Right renal cortex interstitium (tissue), 3 donors: ENCODE data around the gene MMAA. TPM values are rescaled to one million over a fixed set of nuclear protein-coding genes. Genes with fewer than 3 reads are reported as not detected.
"Not testable (repeated sequence)": the region's sequence is repeated elsewhere in the genome, so short reads cannot be mapped to it uniquely, and the experiment has no call there.

Source experiments
- DNase-seq, 3 donors: peaks; one replicate each; pipeline ENCODE4 v3.0.0-alpha.2; 2013; ENCODE audit warnings: low read depth in 3 of 3, low spot score in 2 of 3
- polyA plus RNA-seq, 3 donors: library from polyadenylated mRNA; unstranded; fragments of 120-200 nt; gene quantifications; one replicate each; pipeline ENCODE4 v1.2.1, GENCODE V29; 2013; ENCODE audit not compliant: insufficient read length in 3 of 3

MMAA gene
- polyA plus RNA-seq = 10 to 100 TPM; 13.3 to 14.0 (median 13.7) TPM

- DNase-seq = peak; percentile 79 to 85 (median 80)
Observed at GRCh38 chr4:145618932-145619638, at the start of gene MMAA. Gene MMAA (plus strand): TSS chr4:145619385. CDS start chr4:145639140, 19,755 bp downstream.

- not testable (repeated sequence) for DNase-seq
Observed at GRCh38 chr4:145574546-145574945, 44.6 kb upstream of the MMAA start.

- DNase-seq = no peak
Observed at GRCh38 chr4:145580906-145581305, 38.3 kb upstream of the MMAA start.

DNA sequence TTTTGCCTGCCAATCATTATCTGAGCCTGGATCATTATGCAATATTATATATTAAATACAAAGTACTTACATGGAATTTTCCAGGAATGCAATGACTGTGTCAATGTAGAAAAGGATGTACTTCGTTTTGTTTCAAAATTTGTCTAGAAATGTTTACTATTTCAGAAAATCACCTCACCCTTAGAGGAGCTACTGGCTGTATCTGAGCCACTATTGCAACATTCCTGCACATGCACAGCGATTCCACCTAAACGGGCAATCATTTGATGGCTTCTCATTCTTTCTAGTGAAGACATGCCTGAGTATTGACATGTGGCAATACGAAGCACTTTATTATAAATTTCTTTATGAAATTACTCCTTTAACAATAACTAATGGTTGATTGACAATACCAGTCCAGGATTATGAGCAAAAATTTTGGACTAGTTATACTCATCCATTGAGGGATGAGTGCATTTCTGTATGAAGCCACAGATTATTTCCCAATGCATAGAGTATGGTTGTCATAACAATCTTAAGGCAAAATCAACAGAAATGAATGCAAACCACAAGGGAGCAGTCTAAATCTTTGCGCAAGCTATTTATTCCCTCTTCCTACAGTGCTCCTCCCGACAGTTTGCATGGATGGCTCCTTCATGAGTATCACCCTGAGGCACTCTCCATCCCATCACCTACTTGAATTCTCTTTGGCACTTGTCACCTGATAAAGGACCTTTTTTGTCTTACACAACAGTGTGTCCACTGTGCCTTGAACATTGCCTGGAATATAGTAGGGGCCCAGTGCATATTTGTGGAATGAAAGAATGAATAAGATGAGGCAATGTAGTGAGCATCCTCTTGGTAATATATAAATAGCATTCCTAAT, 35.8 kb upstream of the MMAA start:
- no peak for DNase-seq

GRCh38 chr4:145587088-145587754, 32.0 kb upstream of the MMAA start:
- no peak for DNase-seq

DNA sequence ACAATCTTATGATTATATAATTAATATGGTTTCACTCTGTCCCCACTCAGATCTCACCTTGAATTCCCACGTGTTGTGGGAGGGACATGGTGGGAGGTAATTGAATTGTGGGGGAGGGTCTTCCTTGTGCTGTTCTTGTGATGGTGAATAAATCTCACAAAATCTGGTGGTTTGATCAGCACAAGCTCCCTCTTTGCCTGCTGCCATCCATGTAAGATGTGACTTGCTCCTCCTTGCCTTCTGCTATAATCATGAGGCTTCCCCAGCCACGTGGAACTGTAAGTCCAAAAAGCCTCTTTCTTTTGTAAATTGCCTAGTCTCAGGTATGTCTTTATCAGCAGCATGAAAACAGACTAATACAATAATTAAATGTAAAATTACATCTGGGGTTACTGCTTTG, 29.8 kb upstream of the MMAA start:
- DNase-seq = not testable (repeated sequence)

DNA sequence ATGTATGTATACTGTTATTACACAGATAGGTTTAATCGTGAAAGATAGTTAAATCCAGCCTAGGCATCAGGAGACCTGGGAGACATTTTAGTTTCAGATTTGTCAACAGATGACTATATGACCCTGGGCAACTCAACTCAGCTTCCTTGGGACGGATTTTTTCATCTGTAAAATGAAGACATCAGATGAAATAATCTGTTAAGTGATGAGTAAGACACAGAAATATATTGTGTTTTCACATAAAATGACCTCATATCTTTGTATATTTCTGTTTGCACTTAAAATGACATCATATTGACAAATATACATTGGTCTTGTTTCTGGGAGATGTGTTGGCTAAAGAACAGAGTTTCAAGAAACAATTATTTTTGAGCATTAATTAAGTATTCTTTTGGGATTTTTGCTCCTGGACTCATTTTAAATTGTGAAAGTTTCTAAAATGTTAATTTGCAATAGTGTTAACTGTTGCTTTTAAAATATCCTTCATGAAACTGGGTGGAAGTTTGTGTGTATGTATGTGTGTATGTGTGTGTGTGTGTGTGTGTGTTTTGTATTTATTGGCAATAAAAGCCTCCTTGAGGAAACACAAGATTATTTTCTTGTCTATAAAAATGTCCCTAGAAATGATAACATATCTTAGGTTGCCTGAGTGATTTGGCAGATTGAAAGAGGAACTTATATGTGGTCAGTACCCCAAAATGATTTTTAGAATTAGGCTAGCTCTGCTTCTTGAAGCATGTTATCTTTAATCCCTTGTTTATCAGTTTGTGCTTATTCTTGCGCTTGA, 29.1 kb upstream of the MMAA start:
- DNase-seq = no peak

DNA sequence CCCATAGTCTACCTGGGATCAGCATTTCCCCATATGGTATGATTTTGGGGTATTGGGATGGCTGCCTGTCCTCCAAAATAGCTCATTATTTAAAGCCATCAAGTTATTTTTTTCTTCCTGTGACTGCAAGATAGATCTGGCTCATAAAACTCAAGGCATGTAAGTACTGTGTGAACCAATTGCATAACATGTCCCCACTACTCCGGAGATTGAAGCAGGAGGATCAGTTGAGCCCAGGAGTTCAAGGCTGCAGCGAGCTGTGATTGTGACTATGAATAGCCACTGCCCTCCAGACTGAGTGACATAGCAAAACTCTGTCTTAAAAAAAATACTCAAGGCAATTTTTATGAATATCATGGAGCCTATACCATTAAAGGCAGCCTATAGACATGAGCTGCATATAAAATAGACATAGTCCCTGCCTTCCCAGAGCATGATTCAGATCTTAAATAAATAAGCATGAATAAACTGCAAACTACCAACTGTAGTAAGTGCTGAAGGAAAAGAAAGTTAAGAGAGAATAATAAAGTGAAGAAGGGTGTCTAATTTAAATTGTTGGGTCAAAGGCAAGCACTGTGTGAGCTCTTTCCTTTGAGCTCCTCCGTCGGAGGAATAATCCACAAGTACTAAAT, 16.9 kb upstream of the MMAA start:
- DNase-seq = no peak

GRCh38 chr4:145605941-145606340, 13.2 kb upstream of the MMAA start:
- no peak for DNase-seq

DNA sequence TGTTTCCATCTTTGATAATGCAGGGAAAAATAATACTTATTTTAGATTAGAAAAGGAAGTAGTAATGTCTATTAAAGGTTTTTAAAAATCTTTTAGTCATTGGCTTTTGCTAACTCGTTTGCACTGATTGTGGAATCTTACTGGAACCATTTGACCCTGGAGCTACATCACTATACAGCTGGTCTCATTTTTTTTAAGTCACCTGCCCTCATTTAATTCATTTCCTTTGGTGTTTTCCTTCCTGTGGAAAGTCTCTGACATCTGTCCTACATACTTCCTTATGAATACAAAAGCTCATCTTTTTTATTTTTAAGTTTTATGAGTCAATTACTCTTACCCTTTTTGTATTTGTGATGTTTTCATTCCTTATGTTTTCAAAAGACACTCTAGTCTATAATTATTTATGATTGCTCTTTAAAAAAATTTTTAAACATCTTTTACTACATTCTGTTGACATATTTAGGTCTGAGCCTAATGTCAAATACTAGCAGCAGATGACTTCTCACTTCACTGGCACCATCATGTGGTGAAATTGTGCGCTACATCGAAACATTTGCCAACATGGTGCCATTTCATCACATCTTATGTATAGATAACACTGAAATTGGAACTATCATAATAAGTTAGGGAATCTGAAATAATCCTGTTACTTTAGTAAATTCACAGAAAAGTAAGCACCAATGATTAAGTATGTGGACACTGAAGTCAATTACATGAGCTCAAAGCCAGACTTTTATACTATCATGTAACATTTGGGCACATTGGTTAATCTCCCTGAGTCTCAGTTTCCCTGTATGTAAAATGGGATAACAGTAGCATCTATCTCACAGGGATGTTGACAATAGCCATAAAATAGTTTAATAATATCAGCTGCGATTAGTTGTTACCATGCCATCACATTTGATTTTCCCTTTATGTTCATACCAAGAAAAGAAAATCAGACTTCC, 9.4 kb upstream of the MMAA start:
- peak in 2 of 3 donors; percentile 60 to 62 for DNase-seq

DNA sequence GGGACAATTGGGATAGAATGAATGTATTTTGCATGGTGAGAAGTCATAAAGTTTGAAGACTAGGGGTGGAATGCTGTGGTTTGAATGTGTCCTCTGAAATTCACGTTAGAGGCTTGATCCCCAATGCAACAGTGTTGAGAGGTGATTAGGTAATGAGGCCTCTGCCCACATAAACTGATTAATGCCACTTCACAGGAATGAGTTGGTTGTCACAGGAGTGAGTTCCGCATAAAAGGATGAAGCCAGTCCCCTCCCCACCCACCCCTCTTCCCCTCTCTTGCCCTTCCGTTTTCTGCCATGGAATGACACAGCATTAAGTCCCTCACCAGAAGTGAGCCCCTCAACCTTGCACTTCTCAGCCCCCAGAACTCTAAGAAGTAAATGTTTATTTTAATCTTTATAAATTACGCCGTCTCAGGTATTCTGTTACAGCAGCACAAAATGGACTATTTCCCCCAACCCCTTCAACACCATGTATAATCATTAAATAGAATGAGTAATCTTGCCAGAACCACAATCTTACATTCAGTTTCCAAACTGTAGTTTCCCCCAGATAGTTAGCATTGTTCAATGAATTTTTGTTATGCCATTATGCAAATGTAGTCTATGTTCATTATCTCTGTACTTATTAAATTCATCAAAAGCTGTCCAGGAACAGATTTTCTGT, 5.5 kb upstream of the MMAA start:
- no peak for DNase-seq

DNA sequence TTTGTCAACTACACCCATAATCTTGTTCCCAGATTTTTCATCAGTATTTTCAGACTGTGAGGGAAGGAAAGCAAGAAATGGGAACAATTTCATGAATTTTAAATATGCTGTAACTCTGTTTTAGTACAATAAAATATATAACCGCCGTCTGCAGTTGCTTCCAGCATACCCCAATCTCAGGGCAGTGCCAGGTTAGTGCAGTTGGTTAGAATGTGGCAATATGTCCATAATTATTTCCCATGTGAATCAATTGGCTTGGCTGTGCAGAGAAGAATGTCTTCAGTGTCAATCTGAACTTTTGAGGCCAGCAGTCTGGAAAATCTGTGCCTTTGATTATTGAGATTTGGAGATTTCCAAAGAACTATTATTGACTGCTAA, 5.0 kb upstream of the MMAA start:
- DNase-seq = no peak

- DNase-seq = peak in 1 of 3 donors; percentile 39
Observed at GRCh38 chr4:145618210-145618931, 814 bp upstream of the MMAA start.

GRCh38 chr4:145619639-145619996, 433 bp downstream of the MMAA start:
- DNase-seq = peak in 2 of 3 donors; percentile 65 to 71

DNA sequence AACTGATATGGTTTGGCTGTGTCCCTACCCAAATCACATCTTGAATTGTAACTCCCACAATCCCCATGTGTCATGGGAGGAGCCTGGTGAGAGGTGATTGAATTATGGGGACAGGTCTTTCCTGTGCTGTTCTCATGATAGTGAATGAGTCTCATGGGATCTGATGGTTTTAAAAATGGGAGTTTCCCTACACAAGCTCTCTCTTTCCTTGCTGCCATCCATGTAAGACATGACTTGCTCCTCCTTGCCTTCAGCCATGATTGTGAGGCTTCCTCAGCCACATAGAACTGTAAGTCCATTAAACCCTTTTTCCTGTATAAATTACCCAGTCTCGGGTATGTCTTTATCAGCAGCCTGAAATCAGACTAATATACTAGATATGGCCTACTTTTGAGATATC, 2.9 kb downstream of the MMAA start:
- not testable (repeated sequence) for DNase-seq

- DNase-seq = no peak
Observed at GRCh38 chr4:145623831-145624230, 4.6 kb downstream of the MMAA start.

GRCh38 chr4:145625677-145626622, 6.8 kb downstream of the MMAA start:
- no peak for DNase-seq
